Panc1 (cell line): ENCODE measurements around the gene PDXDC1.
"Not testable (repeated sequence)": the region's sequence is repeated elsewhere in the genome, so short reads cannot be mapped to it uniquely, and the experiment has no call there.

ENCODE experiments used
- CTCF ChIP-seq: fragments of 450-650 bp; IDR thresholded peaks from 2 replicates; pipeline ENCODE4 v1.5.1; 2017; ENCODE audit warnings: mild to moderate bottlenecking
- POLR2AphosphoS5 ChIP-seq: IDR thresholded peaks from 2 replicates; pipeline ENCODE4 v1.6.1; 2012; ENCODE audit warnings: mild to moderate bottlenecking, low read depth, low read length, moderate library complexity
- REST ChIP-seq, 2 experiments: IDR thresholded peaks; 2 replicates each; pipeline ENCODE4 v1.6.1; 2011 to 2012; ENCODE audit warnings: low read depth in 2 of 2, control low read depth in 1 of 2, low read length in 1 of 2, mild to moderate bottlenecking in 1 of 2, moderate library complexity in 1 of 2; ENCODE audit not compliant: insufficient read depth in 1 of 2
- TCF7L2 ChIP-seq: IDR thresholded peaks from 2 replicates; pipeline ENCODE4 v1.6.1; 2011; ENCODE audit warnings: mild to moderate bottlenecking, low read depth, low read length, inconsistent platforms

- not testable (repeated sequence) for TF ChIP-seq CTCF; REST (IDR thresholded peaks at IDR 0.05; ENCODE audit: insufficient read depth in 1 of 2, low read depth in 2 of 2, low read length in 1 of 2); POLR2AphosphoS5; TCF7L2
Measured at GRCh38 chr16:15132719-15133428, 158.0 kb downstream of the PDXDC1 start.
